Cerebellar nuclear complex (tissue), 1 donor: ENCODE results near the gene RANBP1.

ENCODE experiments used
- DNase-seq, 2 experiments: peaks; one replicate each; lab custom pipeline; 2025; lab: John Stamatoyannopoulos, UW

Gene RANBP1

GRCh38 chr22:20173772-20174171 lies 57.9 kb downstream of the RANBP1 start:
- DNase-seq, result no peak

- no peak for DNase-seq
Observed at GRCh38 chr22:20174785-20175596, 59.1 kb downstream of the RANBP1 start.

- no peak for DNase-seq
Observed at GRCh38 chr22:20175597-20175900, 59.6 kb downstream of the RANBP1 start.

GRCh38 chr22:20176421-20177085 lies 60.6 kb downstream of the RANBP1 start:
- no peak for DNase-seq
